ENCODE measurements around the gene PROCR.

PROCR gene

GRCh38 chr20:35225319-35226125 is 53.6 kb downstream of the PROCR start:
- no peak for TF ChIP-seq CTCF (IDR thresholded peaks at IDR 0.05; ENCODE audit: insufficient read depth, low read depth, low read length, missing control alignments)
- DNase-seq (ENCODE audit: low read depth) = no peak

GRCh38 chr20:35226126-35226883 is 54.4 kb downstream of the PROCR start, which contains the start of gene MMP24:
TSS of gene MMP24 (plus strand) at chr20:35226690. CDS start at chr20:35226739, 49 bp downstream.
- TF ChIP-seq CTCF (IDR thresholded peaks at IDR 0.05; ENCODE audit: insufficient read depth, low read depth, low read length, missing control alignments) = no peak
- DNase-seq (ENCODE audit: low read depth) = no peak
- H3K4me3 ChIP-seq (ENCODE audit: low read length) = no peak within 1 kb of the TSS

More at GRCh38 chr20:35225319-35226125, 53.6 kb downstream of the PROCR start:
- no peak overlapping the region for H3K4me3 ChIP-seq (ENCODE audit: low read length)
